Ascending aorta (tissue), 2 donors: ENCODE data around the gene DAGLA. TPM values are rescaled to one million over a fixed set of nuclear protein-coding genes. Genes with fewer than 3 reads are reported as not detected.

Source experiments
- DNase-seq, 2 donors: peaks; one replicate each; pipeline ENCODE4 v3.0.0-alpha.2; 2019; ENCODE audit warnings: low spot score in 2 of 2
- H3K27ac ChIP-seq, 2 donors: fragments of 200-600 bp; sonication (generic); one replicate each; pipeline ENCODE4 v1.5.1; 2016 to 2017; ENCODE audit warnings: mild to moderate bottlenecking in 1 of 2
- H3K27me3 ChIP-seq: fragments of 200-600 bp; sonication (generic); one replicate; pipeline ENCODE4 v1.5.1; 2017
- H3K36me3 ChIP-seq, 2 donors: fragments of 200-600 bp; sonication (generic); one replicate each; pipeline ENCODE4 v1.5.1; 2016
- H3K4me1 ChIP-seq, 2 donors: fragments of 200-600 bp; sonication (generic); one replicate each; pipeline ENCODE4 v1.5.1; 2016 to 2017; ENCODE audit warnings: mild to moderate bottlenecking in 1 of 2
- H3K4me3 ChIP-seq, 2 donors: fragments of 200-600 bp; sonication (generic); one replicate each; pipeline ENCODE4 v1.5.1; 2016 to 2017; ENCODE audit warnings: mild to moderate bottlenecking in 1 of 2
- H3K9me3 ChIP-seq, 2 donors: fragments of 200-600 bp; sonication (generic); one replicate each; pipeline ENCODE4 v1.5.1; 2016
- intact Hi-C: fragments of 100-400 bp; cut with DNase I; formaldehyde crosslinking; loops from one replicate; pipeline ENCODE4 v1.15.1; 2023
- total RNA-seq: library from RNA; depleted of rRNA; stranded (reverse); fragments of >200 nt; gene quantifications from one replicate; pipeline ENCODE4 v1.1.0, GENCODE V29; 2016
- TF ChIP-seq, protein P1 (sequence below), 3 experiments: fragments of 200-600 bp in 2 of 3; fragments of 450-650 bp in 1 of 3; sonication (generic) in 2 of 3; IDR thresholded peaks; one replicate each; pipeline ENCODE4 v1.5.1; 2016 to 2019; ENCODE audit warnings: antibody characterized with exemption in 3 of 3, mild to moderate bottlenecking in 1 of 3, moderate library complexity in 1 of 3

Gene DAGLA
- total RNA-seq, 1 donor from 2014 or later: 5.3 TPM

DNA sequence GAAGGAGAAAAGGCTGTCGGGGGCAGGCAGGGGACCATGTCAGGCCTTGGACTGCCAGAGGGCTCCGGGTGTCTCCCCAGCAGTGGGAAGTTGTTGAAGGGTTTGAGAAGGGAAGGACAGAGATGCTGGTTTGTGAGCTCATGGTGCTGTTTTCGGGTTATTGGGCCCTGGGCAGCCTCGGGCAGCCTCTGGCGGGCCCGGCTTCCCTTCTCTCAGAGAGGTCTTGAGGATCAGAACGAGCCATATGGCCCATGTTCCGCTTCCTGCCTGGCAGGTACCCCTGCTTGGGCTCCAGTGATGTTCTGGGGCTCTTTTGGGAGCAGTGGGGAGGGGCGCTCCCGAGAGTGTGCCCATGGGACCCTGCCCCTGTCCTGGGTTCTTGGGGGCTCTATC is 82.0 kb downstream of the DAGLA start:
- Histone ChIP-seq H3K4me3 (no peak overlapping the region), H3K36me3 (no peaks in the 10 kb centered on the region), H3K27ac (no peak overlapping the region), H3K27me3 (no peaks in the 10 kb centered on the region), H3K9me3 (no peaks in the 10 kb centered on the region), H3K4me1 (no peaks in the 10 kb centered on the region)
- no peak for DNase-seq
- intact Hi-C loops: no loop called here
- TF ChIP-seq, protein P1, sequence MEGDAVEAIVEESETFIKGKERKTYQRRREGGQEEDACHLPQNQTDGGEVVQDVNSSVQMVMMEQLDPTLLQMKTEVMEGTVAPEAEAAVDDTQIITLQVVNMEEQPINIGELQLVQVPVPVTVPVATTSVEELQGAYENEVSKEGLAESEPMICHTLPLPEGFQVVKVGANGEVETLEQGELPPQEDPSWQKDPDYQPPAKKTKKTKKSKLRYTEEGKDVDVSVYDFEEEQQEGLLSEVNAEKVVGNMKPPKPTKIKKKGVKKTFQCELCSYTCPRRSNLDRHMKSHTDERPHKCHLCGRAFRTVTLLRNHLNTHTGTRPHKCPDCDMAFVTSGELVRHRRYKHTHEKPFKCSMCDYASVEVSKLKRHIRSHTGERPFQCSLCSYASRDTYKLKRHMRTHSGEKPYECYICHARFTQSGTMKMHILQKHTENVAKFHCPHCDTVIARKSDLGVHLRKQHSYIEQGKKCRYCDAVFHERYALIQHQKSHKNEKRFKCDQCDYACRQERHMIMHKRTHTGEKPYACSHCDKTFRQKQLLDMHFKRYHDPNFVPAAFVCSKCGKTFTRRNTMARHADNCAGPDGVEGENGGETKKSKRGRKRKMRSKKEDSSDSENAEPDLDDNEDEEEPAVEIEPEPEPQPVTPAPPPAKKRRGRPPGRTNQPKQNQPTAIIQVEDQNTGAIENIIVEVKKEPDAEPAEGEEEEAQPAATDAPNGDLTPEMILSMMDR (IDR thresholded peaks at IDR 0.05): no peak

DNA sequence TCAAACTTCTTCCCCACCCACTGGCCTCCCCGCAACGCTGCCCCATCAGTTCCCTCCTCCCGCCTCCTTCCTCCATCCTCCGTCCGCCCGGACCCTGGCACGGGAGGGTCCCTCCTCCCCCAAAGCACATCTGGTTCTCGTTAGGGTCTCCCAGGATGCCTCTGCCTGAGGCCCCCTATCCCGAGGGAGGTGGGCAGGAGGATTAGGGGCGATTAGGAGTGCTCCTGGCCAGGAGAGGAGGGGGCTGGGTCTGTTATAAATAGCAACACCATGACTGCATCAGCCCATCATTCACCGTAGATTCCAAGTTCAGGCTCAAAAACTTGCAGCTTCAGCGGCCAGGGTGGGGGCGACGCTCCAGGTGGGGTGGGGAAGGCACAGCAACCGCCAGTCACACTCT is 82.6 kb downstream of the DAGLA start:
- no peak overlapping the region for H3K4me3 ChIP-seq
- no peak overlapping the region for H3K27ac ChIP-seq
- H3K27me3 ChIP-seq: no peaks in the 10 kb centered on the region
- TF ChIP-seq, protein P1 (IDR thresholded peaks at IDR 0.05): no peak
- no peak for DNase-seq
- H3K4me1 ChIP-seq: no peaks in the 10 kb centered on the region
- intact Hi-C loops: no loop called here
- H3K36me3 ChIP-seq: no peaks in the 10 kb centered on the region
- no peaks in the 10 kb centered on the region for H3K9me3 ChIP-seq

DNA sequence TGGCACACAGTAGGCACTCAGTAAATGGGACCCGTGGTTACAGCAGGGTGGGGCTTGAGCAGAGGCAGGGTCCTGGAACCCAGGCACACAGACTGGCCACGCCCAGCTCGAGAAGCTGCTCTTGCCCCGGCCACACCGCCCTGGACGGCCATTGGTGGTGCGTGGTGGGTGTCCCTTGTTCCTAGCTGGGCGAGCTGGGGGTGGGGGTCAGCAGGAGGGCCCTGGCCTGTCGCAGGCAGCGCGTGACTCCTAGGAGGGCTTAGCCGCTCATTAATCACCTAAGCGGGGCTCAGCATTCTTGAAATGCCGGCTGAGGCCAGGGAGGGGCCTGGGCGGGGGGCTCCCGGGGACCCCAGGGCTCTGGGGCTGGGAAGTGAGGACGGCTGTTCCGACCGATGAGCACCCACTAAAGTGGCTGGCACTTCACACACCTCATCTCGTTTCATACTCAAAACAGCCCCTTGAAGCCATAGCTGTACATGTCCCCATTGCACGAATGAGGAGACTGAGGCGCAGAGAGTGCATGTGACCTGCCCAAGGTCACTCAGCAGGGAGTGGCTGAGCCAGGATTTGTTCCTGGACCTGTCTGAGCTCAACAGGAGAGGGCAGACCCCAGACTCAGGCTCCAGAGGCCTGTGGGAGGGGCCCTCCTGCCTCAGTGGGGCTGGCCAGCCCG is 83.9 kb downstream of the DAGLA start:
- intact Hi-C loops: no loop called here
- DNase-seq: no peak
- H3K4me3 ChIP-seq: no peak overlapping the region
- no peaks in the 10 kb centered on the region for H3K9me3 ChIP-seq
- no peak overlapping the region for H3K27ac ChIP-seq
- H3K4me1 ChIP-seq: no peaks in the 10 kb centered on the region
- H3K27me3 ChIP-seq: no peaks in the 10 kb centered on the region
- no peaks in the 10 kb centered on the region for H3K36me3 ChIP-seq
- TF ChIP-seq, protein P1 (IDR thresholded peaks at IDR 0.05): no peak

DNA sequence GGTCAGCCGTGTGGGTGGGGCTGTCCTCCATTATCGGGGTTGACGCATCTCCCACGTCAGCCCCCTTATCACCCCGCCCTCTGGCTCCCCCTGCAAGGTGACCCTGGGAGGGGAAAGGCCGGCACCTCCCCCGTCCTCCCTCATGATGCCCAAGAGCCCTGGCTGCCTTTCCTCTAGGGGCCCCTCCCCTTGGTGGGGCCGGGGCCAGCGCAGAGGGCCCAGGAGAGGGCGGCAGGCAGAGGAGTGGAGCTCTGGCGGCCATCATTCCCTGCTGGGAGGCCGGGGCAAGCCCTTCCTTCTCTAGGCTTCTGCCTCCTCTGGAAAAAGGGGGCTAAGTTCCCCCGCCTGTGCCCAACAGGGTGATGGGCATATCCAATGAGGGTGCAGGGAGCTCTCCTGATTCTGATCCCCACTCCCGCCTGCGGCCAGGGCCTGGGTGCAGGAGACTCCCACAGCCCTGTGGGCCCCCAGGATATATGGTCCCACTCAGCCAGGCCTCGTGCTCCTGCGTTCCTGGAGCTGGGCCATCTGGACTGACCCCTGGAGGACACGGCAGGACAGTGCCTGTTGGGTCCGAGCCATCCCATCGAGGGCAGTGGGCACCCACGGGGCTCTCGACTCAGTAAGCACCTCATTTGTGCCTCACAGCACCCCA is 84.5 kb downstream of the DAGLA start:
- Histone ChIP-seq H3K27me3 (no peaks in the 10 kb centered on the region), H3K4me3 (no peak overlapping the region), H3K4me1 (no peaks in the 10 kb centered on the region), H3K27ac (no peak overlapping the region), H3K36me3 (no peaks in the 10 kb centered on the region), H3K9me3 (no peaks in the 10 kb centered on the region)
- intact Hi-C loops: no loop called here
- TF ChIP-seq, protein P1 (IDR thresholded peaks at IDR 0.05): no peak
- no peak for DNase-seq

DNA sequence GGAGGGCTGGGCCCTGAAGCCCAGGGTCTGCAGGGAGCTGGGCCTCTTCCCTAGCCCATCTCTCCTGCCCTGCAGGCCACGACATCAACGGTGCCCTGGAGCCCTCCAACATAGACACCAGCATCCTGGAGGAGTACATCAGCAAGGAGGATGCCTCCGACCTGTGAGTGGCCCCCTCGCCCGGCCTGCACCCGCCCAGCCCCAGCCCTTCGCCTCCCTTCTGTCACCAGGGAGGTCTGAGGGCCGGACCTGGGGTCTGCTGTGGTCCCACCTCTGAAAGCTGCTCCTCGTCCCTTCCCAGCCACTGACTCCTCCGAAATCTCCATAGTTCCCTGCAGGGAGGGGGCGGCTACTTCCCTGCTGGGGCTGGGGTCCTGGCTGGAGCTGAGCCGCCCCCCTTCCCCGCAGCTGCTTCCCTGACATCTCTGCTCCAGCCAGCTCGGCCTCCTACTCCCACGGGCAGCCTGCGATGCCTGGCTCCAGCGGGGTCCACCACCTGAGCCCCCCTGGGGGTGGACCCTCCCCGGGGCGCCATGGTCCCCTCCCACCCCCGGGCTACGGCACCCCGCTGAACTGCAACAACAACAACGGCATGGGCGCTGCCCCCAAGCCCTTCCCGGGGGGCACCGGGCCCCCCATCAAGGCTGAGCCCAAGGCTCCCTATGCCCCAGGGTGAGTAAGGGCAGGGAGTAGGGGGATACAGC is 85.5 kb downstream of the DAGLA start:
- no peak overlapping the region for H3K27ac ChIP-seq
- H3K4me1 ChIP-seq: no peaks in the 10 kb centered on the region
- no peaks in the 10 kb centered on the region for H3K36me3 ChIP-seq
- no peaks in the 10 kb centered on the region for H3K27me3 ChIP-seq
- TF ChIP-seq, protein P1 (IDR thresholded peaks at IDR 0.05): no peak
- H3K4me3 ChIP-seq: no peak overlapping the region
- no peaks in the 10 kb centered on the region for H3K9me3 ChIP-seq
- no peak for DNase-seq
- intact Hi-C loops: no loop called here
